ENCODE measurements around the gene GALNT10.

DNA sequence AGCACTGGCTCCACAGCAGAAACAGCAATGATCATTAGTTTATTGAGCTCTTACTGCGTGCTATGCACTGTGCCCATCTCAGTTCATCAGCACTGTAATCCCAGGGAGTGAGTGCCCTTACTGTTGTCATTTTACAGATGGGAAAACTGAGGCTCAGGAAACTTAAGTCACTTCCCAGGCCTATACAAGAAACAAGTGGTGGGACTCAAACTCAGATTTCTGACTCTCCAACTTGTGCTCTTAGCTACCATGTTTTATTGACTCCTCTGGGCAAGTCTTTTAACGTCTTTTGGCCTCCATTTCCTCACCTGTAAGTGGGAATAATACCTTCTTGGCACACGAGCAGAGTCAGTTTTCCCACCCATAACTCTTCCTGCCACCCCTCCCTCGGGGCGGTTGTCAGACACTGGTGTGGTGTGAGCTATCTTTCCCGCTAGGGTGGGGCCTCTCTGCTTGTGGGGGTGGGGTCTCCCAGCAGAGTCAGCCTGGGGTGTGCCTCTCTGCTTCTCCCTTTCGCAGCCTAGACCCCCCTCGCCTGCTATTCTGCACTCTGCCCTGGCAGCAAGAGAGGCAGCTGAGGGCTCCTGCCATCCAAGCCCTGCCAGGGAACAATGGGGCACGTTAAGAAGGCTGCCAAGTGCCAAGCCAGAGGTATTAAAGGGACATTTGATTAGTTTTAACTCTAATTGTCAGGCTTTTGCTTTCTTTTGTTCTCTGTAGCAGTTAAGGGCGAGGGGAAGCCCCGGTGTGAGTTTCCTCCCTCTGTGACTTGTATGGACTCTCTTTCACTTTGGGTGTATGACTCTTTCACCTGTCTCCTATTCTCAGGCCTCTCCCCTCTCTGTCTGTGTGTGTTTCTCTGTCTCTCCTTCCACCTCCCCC lies 12.1 kb downstream of the GALNT10 start:
- TF ChIP-seq, protein P1, sequence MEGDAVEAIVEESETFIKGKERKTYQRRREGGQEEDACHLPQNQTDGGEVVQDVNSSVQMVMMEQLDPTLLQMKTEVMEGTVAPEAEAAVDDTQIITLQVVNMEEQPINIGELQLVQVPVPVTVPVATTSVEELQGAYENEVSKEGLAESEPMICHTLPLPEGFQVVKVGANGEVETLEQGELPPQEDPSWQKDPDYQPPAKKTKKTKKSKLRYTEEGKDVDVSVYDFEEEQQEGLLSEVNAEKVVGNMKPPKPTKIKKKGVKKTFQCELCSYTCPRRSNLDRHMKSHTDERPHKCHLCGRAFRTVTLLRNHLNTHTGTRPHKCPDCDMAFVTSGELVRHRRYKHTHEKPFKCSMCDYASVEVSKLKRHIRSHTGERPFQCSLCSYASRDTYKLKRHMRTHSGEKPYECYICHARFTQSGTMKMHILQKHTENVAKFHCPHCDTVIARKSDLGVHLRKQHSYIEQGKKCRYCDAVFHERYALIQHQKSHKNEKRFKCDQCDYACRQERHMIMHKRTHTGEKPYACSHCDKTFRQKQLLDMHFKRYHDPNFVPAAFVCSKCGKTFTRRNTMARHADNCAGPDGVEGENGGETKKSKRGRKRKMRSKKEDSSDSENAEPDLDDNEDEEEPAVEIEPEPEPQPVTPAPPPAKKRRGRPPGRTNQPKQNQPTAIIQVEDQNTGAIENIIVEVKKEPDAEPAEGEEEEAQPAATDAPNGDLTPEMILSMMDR (IDR thresholded peaks at IDR 0.05) = no peak
- TF ChIP-seq POLR2A (IDR thresholded peaks at IDR 0.05) = no peak

All from uterus (tissue), 2 donors.